ENCODE results near the gene CLNK. TPM values are rescaled to one million over a fixed set of nuclear protein-coding genes. Genes with fewer than 3 reads are reported as not detected.

The CLNK gene
- total and polyA plus RNA-seq, 2 of the 8 experiments (the other 6 are each of a cell fraction or from before 2014, with no cell fraction given), result not detected

GRCh38 chr4:10715135-10715534, 30.6 kb upstream of the CLNK start (continued):
- TF ChIP-seq E2F6 (IDR thresholded peaks at IDR 0.05), result no peak
- TF ChIP-seq HDAC6 (IDR thresholded peaks at IDR 0.05; ENCODE audit: low read depth, low read length), result no peak
- TF ChIP-seq BACH1 (IDR thresholded peaks at IDR 0.05; ENCODE audit: low read length), result no peak
- no peak for TF ChIP-seq SRF (IDR thresholded peaks at IDR 0.05; ENCODE audit: low read depth, low read length)
- no peak for TF ChIP-seq YY1 (IDR thresholded peaks at IDR 0.05; ENCODE audit: low read depth, low read length)
- no peak for TF ChIP-seq HDAC2 (IDR thresholded peaks at IDR 0.05; ENCODE audit: borderline replicate concordance in 1 of 2, low read depth in 2 of 2, low read length in 2 of 2)
